Sigmoid colon (tissue), 7 donors: ENCODE results near the gene TPST1. TPM values are rescaled to one million over a fixed set of nuclear protein-coding genes. Genes with fewer than 3 reads are reported as not detected.

Experiments used
- DNase-seq: peaks from one replicate; pipeline ENCODE4 v3.0.0-alpha.2; 2019
- H3K27ac ChIP-seq, 4 donors: fragments of 200-600 bp; sonication (generic); one replicate each; pipeline ENCODE4 v1.5.1; 2016 to 2019; ENCODE audit warnings: mild to moderate bottlenecking in 1 of 4
- H3K27me3 ChIP-seq, 3 donors: fragments of 200-600 bp; sonication (generic); one replicate each; pipeline ENCODE4 v1.5.1; 2019; ENCODE audit warnings: mild to moderate bottlenecking in 1 of 3
- H3K36me3 ChIP-seq, 4 donors: fragments of 200-600 bp; sonication (generic); one replicate each; pipeline ENCODE4 v1.5.1; 2016 to 2019
- H3K4me1 ChIP-seq, 4 donors: fragments of 200-600 bp; sonication (generic); one replicate each; pipeline ENCODE4 v1.5.1; 2017 to 2019
- H3K4me3 ChIP-seq, 4 donors: fragments of 200-600 bp; sonication (generic); one replicate each; pipeline ENCODE4 v1.5.1; 2017 to 2019; ENCODE audit warnings: mild to moderate bottlenecking in 2 of 4, moderate library complexity in 1 of 4
- H3K9me3 ChIP-seq, 4 donors: fragments of 200-600 bp in 3 of 4; sonication (generic) in 3 of 4; one replicate each; pipeline versions ENCODE4 v1.5.1 to v1.6.1; 2013 to 2019
- CTCF ChIP-seq, 4 experiments: fragments of 450-650 bp in 3 of 4; fragments of 200-600 bp in 1 of 4; IDR thresholded peaks; one replicate each; pipeline ENCODE4 v1.5.1; 2016 to 2019; ENCODE audit warnings: antibody characterized with exemption in 4 of 4, mild to moderate bottlenecking in 3 of 4, moderate library complexity in 2 of 4
- EP300 ChIP-seq, 4 donors: sonication (generic); formaldehyde crosslinking; IDR thresholded peaks; one replicate each; pipeline ENCODE4 v1.6.1; 2017; ENCODE audit warnings: antibody characterized with exemption in 4 of 4
- POLR2A ChIP-seq, 2 donors: fragments of 450-650 bp; IDR thresholded peaks; one replicate each; pipeline ENCODE4 v1.6.1; 2016; ENCODE audit warnings: antibody characterized with exemption in 2 of 2, mild to moderate bottlenecking in 2 of 2, moderate library complexity in 2 of 2
- POLR2AphosphoS5 ChIP-seq, 4 donors: sonication (generic); formaldehyde crosslinking; IDR thresholded peaks; one replicate each; pipeline ENCODE4 v1.6.1; 2017; ENCODE audit warnings: antibody characterized with exemption in 4 of 4
- WGBS, 2 donors: extraction: QIAGEN DNeasy Blood & Tissue Kit; methylation state at CpG; one replicate each; pipeline ENCODE4 v1.1.7; 2013; 5-methylcytosine and 5-hydroxymethylcytosine counted together
- intact Hi-C: fragments of 100-400 bp; cut with DNase I; formaldehyde crosslinking; loops from one replicate; pipeline ENCODE4 v1.15.1; 2023
- polyA plus RNA-seq, 3 donors: library from polyadenylated mRNA; stranded (reverse); fragments of 200-250 nt; gene quantifications; one replicate each; pipeline ENCODE4 v1.2.3, GENCODE V29; 2013
- total RNA-seq, 4 donors: library from RNA; depleted of rRNA; stranded (reverse); fragments of >200 nt; gene quantifications; one replicate each; pipeline ENCODE4 v1.1.0, GENCODE V29; 2016
- donor health status: healthy with polysubstance abuse.
- donor health status: Bipolar disorder and iron deficiency.
- donor health status: healthy.

Gene TPST1
- total and polyA plus RNA-seq, 7 donors = 0.92 to 31.3 (median 21.0) TPM

GRCh38 chr7:66198469-66198868, 6.7 kb upstream of the TPST1 start:
- Histone ChIP-seq H3K4me3 (no peak overlapping the region), H3K27me3 (no peaks in the 10 kb centered on the region), H3K9me3 (no peaks in the 10 kb centered on the region), H3K27ac (no peak overlapping the region), H3K36me3 (no peaks in the 10 kb centered on the region), H3K4me1 (no peaks in the 10 kb centered on the region)
- peak; percentile 21 for DNase-seq
- intact Hi-C loops = no loop called here
- TF ChIP-seq EP300 (IDR thresholded peaks at IDR 0.05) (no peak), POLR2AphosphoS5 (IDR thresholded peaks at IDR 0.05) (no peak), CTCF (IDR thresholded peaks at IDR 0.05) (no peak), POLR2A (IDR thresholded peaks at IDR 0.05) (no peak)
- WGBS, 2 donors = 69 to 78% methylated on average over 2 of the region's 2 CpGs

GRCh38 chr7:66198956-66199355, 6.2 kb upstream of the TPST1 start:
- 81 to 84% methylated on average over 4 of the region's 4 CpGs for WGBS, 2 donors
- no peaks in the 10 kb centered on the region for H3K9me3 ChIP-seq
- H3K4me3 ChIP-seq = no peak overlapping the region
- intact Hi-C loops = no loop called here
- H3K36me3 ChIP-seq = no peaks in the 10 kb centered on the region
- no peaks in the 10 kb centered on the region for H3K4me1 ChIP-seq
- H3K27ac ChIP-seq = no peak overlapping the region
- DNase-seq = peak; percentile 24
- TF ChIP-seq EP300 (IDR thresholded peaks at IDR 0.05) (no peak), POLR2AphosphoS5 (IDR thresholded peaks at IDR 0.05) (no peak), CTCF (IDR thresholded peaks at IDR 0.05) (no peak), POLR2A (IDR thresholded peaks at IDR 0.05) (no peak)
- H3K27me3 ChIP-seq = no peaks in the 10 kb centered on the region

GRCh38 chr7:66202441-66202840, 2.7 kb upstream of the TPST1 start:
- Histone ChIP-seq H3K9me3 (no peaks in the 10 kb centered on the region), H3K27me3 (no peaks in the 10 kb centered on the region), H3K4me1 (peaks cover 0 to 12% (median 10%) of the 10 kb centered on the region in 4 donors), H3K4me3 (no peak overlapping the region), H3K36me3 (no peaks in the 10 kb centered on the region), H3K27ac (no peak overlapping the region)
- peak; percentile 7 for DNase-seq
- WGBS, 2 donors = 51 to 62% methylated on average over 8 of the region's 8 CpGs
- intact Hi-C loops = no loop called here
- TF ChIP-seq EP300 (IDR thresholded peaks at IDR 0.05) (no peak), CTCF (IDR thresholded peaks at IDR 0.05) (no peak)

GRCh38 chr7:66205741-66206090, 582 bp downstream of the TPST1 start:
- DNase-seq = no peak
- H3K27me3 ChIP-seq = no peaks in the 10 kb centered on the region
- 5 to 7% methylated on average over 22 of the region's 22 CpGs for WGBS, 2 donors
- intact Hi-C loops = loop anchor here (2.0 to 5.0 kb wide), 5 partner anchors 62 to 287 kb away; no protein-coding TSS in a partner anchor
- peaks cover 0 to 12% (median 10%) of the 10 kb centered on the region in 4 donors for H3K4me1 ChIP-seq
- no peaks in the 10 kb centered on the region for H3K36me3 ChIP-seq
- TF ChIP-seq EP300 (IDR thresholded peaks at IDR 0.05) = no peak
- peak overlapping the region; percentile 68 to 91 (median 88) for H3K4me3 ChIP-seq
- no peaks in the 10 kb centered on the region for H3K9me3 ChIP-seq
- peak overlapping the region; percentile 72 to 80 (median 74) for H3K27ac ChIP-seq

- peak overlapping the region; percentile 68 to 91 (median 88) for H3K4me3 ChIP-seq
- H3K27ac ChIP-seq = peak overlapping the region; percentile 72 to 80 (median 74)
- no peaks in the 10 kb centered on the region for H3K9me3 ChIP-seq
- no peak for TF ChIP-seq CTCF (IDR thresholded peaks at IDR 0.05)
- no peak for TF ChIP-seq POLR2A (IDR thresholded peaks at IDR 0.05)
- TF ChIP-seq EP300 (IDR thresholded peaks at IDR 0.05) = no peak
- no peak for TF ChIP-seq POLR2AphosphoS5 (IDR thresholded peaks at IDR 0.05)
- intact Hi-C loops = loop anchor here (5.0 kb wide), 4 partner anchors 61 to 286 kb away; no protein-coding TSS in a partner anchor
- 59 to 62% methylated on average over 12 of the region's 12 CpGs for WGBS, 2 donors
- peaks cover 0 to 12% (median 10%) of the 10 kb centered on the region in 4 donors for H3K4me1 ChIP-seq
- no peaks in the 10 kb centered on the region for H3K27me3 ChIP-seq
- DNase-seq = no peak
- no peaks in the 10 kb centered on the region for H3K36me3 ChIP-seq
These were observed 1.2 kb downstream of the TPST1 start for GRCh38 chr7:66206119-66206933.
